ENCODE results near the gene CASR. TPM values are rescaled to one million over a fixed set of nuclear protein-coding genes. Genes with fewer than 3 reads are reported as not detected.

CASR gene
- total RNA-seq, 1 experiment from 2014 or later = not detected

- no peak overlapping the region for H2AFZ ChIP-seq (ENCODE audit: low read length)
- H3K9me3 ChIP-seq (ENCODE audit: low read length) = no peaks in the 10 kb centered on the region
- H3K4me3 ChIP-seq (ENCODE audit: low read length) = no peak overlapping the region
- no peaks in the 10 kb centered on the region for H4K20me1 ChIP-seq (ENCODE audit: low read length)
- H3K9ac ChIP-seq (ENCODE audit: low read length) = no peak overlapping the region
- no peaks in the 10 kb centered on the region for H3F3A ChIP-seq (ENCODE audit: low read length, unreplicated experiment)
- DNase-seq (no peak), ATAC-seq (no peak)
- no peaks in the 10 kb centered on the region for H3K36me3 ChIP-seq (ENCODE audit: low read depth, low read length)
- no peaks in the 10 kb centered on the region for H3K79me2 ChIP-seq (ENCODE audit: low read length)
- no peaks in the 10 kb centered on the region for H3K9me2 ChIP-seq (replicated peaks; ENCODE audit: low read length)
- H3K27ac ChIP-seq (ENCODE audit: low read length) = no peak overlapping the region
- no peaks in the 10 kb centered on the region for H3K27me3 ChIP-seq (ENCODE audit: low read length)
- H3K4me2 ChIP-seq (ENCODE audit: low read length) = no peak overlapping the region
- CTCF ChIA-PET = no interaction called here
- POLR2A ChIA-PET (ENCODE audit: unreplicated experiment) = no interaction called here
- TF ChIP-seq EZH2phosphoT487 (IDR thresholded peaks at IDR 0.05; ENCODE audit: borderline replicate concordance, low read length) (no peak), CTCF (conservative IDR thresholded peaks at IDR 0.05; ENCODE audit: low read depth, low read length) (no peak), EZH2 (IDR thresholded peaks at IDR 0.05; ENCODE audit: low read length, unreplicated experiment) (no peak)
- intact Hi-C loops (cut with micrococcal nuclease) = no loop called here
- BruUV-seq (replicated peaks) = no TSS peak
- 0 out of 2 replicates have a peak, but pooled peaks cover 2% of the 10 kb centered on the region for H3K4me1 ChIP-seq (ENCODE audit: insufficient read depth, low read length)
Observed at GRCh38 chr3:122301063-122301462, 117.6 kb downstream of the CASR start.

DNA sequence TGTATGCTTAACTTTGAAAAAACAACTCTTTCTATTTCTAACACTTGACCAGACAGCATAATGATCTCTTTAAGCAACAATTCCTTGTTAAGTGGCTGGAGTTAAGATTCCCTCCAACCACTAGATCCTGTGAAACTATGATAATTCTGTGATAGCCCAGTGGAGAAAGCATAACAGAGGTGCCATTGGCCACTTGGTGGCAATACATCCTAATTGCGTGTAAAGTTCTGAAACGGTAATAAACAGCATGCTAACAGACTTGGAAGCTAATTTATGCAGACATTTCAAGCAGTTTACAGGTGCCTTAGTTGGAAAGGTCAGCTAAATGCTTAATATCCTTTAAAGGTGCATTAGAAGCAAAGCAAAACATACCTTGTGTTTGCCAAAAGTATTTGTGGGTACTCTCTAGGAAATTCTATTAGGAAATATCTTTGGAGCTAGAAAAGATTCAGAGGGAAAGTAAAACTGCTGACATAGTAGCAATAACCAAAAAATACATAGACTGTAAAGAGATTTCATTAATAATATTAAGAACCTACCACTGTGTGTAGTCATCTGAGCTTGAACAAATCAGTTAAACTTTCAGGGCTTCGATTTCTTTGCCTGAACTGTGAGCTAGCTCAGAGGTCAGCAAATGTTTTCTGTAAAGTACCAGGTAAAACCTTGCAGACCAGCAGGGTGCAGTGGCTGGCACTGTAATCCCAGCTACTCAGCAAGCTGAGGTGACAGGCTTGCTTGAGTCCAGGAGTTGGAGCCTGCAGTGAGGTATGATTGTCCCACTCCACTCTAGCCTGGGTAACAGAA lies 122.6 kb downstream of the CASR start:
- Histone ChIP-seq H3K9ac (ENCODE audit: low read length) (no peak overlapping the region), H2AFZ (ENCODE audit: low read length) (peak overlapping the region; percentile 60), H3K36me3 (ENCODE audit: low read depth, low read length) (no peaks in the 10 kb centered on the region), H3F3A (ENCODE audit: low read length, unreplicated experiment) (no peaks in the 10 kb centered on the region), H3K4me2 (ENCODE audit: low read length) (peak overlapping the region; percentile 51), H3K79me2 (ENCODE audit: low read length) (no peaks in the 10 kb centered on the region), H3K27me3 (ENCODE audit: low read length) (no peaks in the 10 kb centered on the region), H3K9me2 (replicated peaks; ENCODE audit: low read length) (no peaks in the 10 kb centered on the region), H4K20me1 (ENCODE audit: low read length) (no peaks in the 10 kb centered on the region), H3K4me1 (ENCODE audit: insufficient read depth, low read length) (0 out of 2 replicates have a peak, but pooled peaks cover 3% of the 10 kb centered on the region), H3K4me3 (ENCODE audit: low read length) (peak overlapping the region; percentile 21; the same call in 1 of the 2 replicates), H3K9me3 (ENCODE audit: low read length) (no peaks in the 10 kb centered on the region), H3K27ac (ENCODE audit: low read length) (no peak overlapping the region)
- ChIA-PET CTCF (interaction anchor here (0.6 to 2.6 kb wide), 23 partner anchors 13 to 760 kb away, joined by 3 to 68 read pairs (median 6); partner anchors contain the start of genes FAM162A, MIX23, POLQ and WDR5B), POLR2A (ENCODE audit: unreplicated experiment) (interaction anchor here (0.6 kb wide), 1 partner anchor 45 kb away, joined by 6 read pairs; no protein-coding TSS in a partner anchor)
- intact Hi-C loops (cut with micrococcal nuclease) = loop anchor here (1.0 to 5.0 kb wide), 4 partner anchors 34 to 376 kb away; partner anchors contain the start of genes FAM162A and PARP14
- TF ChIP-seq CTCF (conservative IDR thresholded peaks at IDR 0.05; ENCODE audit: low read depth, low read length) = peak; percentile 52
- no peak for TF ChIP-seq EZH2phosphoT487 (IDR thresholded peaks at IDR 0.05; ENCODE audit: borderline replicate concordance, low read length)
- TF ChIP-seq EZH2 (IDR thresholded peaks at IDR 0.05; ENCODE audit: low read length, unreplicated experiment) = no peak
- ATAC-seq = peak; percentile 98
- DNase-seq = peak; percentile 73
- no TSS peak for BruUV-seq (replicated peaks)

All from PC-3 (cell line).